Trophoblast cell (in vitro differentiated cells and primary cell): ENCODE data around the gene B9D1.

Experiments used
- DNase-seq, 2 donors: peaks; one replicate each; pipeline ENCODE4 v3.0.0-alpha.2; 2016
- H2AFZ ChIP-seq: 2 replicates; pipeline ENCODE4 v1.6.1; 2013; ENCODE audit warnings: low read length, moderate library complexity, mild to moderate bottlenecking; ENCODE audit not compliant: insufficient read depth, poor library complexity
- H2AK5ac ChIP-seq: 2 replicates; pipeline ENCODE4 v1.6.1; 2013; ENCODE audit warnings: mild to moderate bottlenecking, low read length
- H2BK120ac ChIP-seq: 2 replicates; pipeline ENCODE4 v1.6.1; 2013; ENCODE audit warnings: low read length, mild to moderate bottlenecking, moderate library complexity; ENCODE audit not compliant: insufficient read depth, poor library complexity
- H2BK12ac ChIP-seq: 2 replicates; pipeline ENCODE4 v1.6.1; 2013; ENCODE audit warnings: mild to moderate bottlenecking, low read length, moderate library complexity
- H2BK5ac ChIP-seq: 2 replicates; pipeline ENCODE4 v1.6.1; 2013; ENCODE audit warnings: low read length, low read depth, moderate library complexity, mild to moderate bottlenecking; ENCODE audit not compliant: poor library complexity
- H3K14ac ChIP-seq: 2 replicates; pipeline ENCODE4 v1.6.1; 2013; ENCODE audit warnings: mild to moderate bottlenecking, low read length
- H3K18ac ChIP-seq: 2 replicates; pipeline ENCODE4 v1.6.1; 2013; ENCODE audit warnings: mild to moderate bottlenecking, low read length
- H3K23ac ChIP-seq: 2 replicates; pipeline ENCODE4 v1.6.1; 2013; ENCODE audit warnings: low read length
- H3K27ac ChIP-seq: 2 replicates; pipeline ENCODE4 v1.5.1; 2013; ENCODE audit warnings: low read depth, mild to moderate bottlenecking, inconsistent platforms, low read length, moderate library complexity
- H3K27me3 ChIP-seq: 2 replicates; pipeline ENCODE4 v1.6.1; 2013; ENCODE audit warnings: inconsistent platforms, mild to moderate bottlenecking, low read length, moderate library complexity; ENCODE audit not compliant: insufficient read depth
- H3K36me3 ChIP-seq, 2 experiments: 1 replicate in 1 of 2; 2 replicates in 1 of 2; pipeline ENCODE4 v1.6.1; 2013; ENCODE audit warnings: low read length in 2 of 2, mild to moderate bottlenecking in 2 of 2, moderate library complexity in 1 of 2; ENCODE audit not compliant: insufficient read depth in 2 of 2, control insufficient read depth in 1 of 2
- H3K4ac ChIP-seq: 2 replicates; pipeline ENCODE4 v1.6.1; 2013; ENCODE audit warnings: low read depth, mild to moderate bottlenecking, low read length, moderate library complexity
- H3K4me1 ChIP-seq, 2 experiments: 1 replicate in 1 of 2; 2 replicates in 1 of 2; pipeline ENCODE4 v1.6.1; 2013; ENCODE audit warnings: low read length in 2 of 2, mild to moderate bottlenecking in 2 of 2, moderate library complexity in 1 of 2; ENCODE audit not compliant: insufficient read depth in 2 of 2, control insufficient read depth in 1 of 2
- H3K4me2 ChIP-seq: 2 replicates; pipeline ENCODE4 v1.6.1; 2013; ENCODE audit warnings: inconsistent platforms, mild to moderate bottlenecking, low read length, moderate library complexity
- H3K4me3 ChIP-seq: 2 replicates; pipeline ENCODE4 v1.5.1; 2013; ENCODE audit warnings: mild to moderate bottlenecking, low read depth, low read length, inconsistent platforms
- H3K79me1 ChIP-seq: one replicate; pipeline ENCODE4 v1.6.1; 2013; ENCODE audit warnings: low read length
- H3K79me2 ChIP-seq: 2 replicates; pipeline ENCODE4 v1.6.1; 2013; ENCODE audit warnings: low read length, mild to moderate bottlenecking; ENCODE audit not compliant: control insufficient read depth, insufficient read depth, poor library complexity
- H3K9ac ChIP-seq: 2 replicates; pipeline ENCODE4 v1.6.1; 2013; ENCODE audit warnings: mild to moderate bottlenecking, low read length
- H3K9me3 ChIP-seq: 2 replicates; pipeline ENCODE4 v1.6.1; 2013; ENCODE audit warnings: low read depth, mild to moderate bottlenecking, control low read depth, inconsistent platforms, low read length; ENCODE audit not compliant: insufficient read depth
- H4K12ac ChIP-seq: 2 replicates; pipeline ENCODE4 v1.6.1; 2013; ENCODE audit warnings: low read depth, mild to moderate bottlenecking, low read length, moderate library complexity
- H4K8ac ChIP-seq: 2 replicates; pipeline ENCODE4 v1.6.1; 2013; ENCODE audit warnings: low read depth, mild to moderate bottlenecking, low read length, moderate library complexity
- H4K91ac ChIP-seq: one replicate; pipeline ENCODE4 v1.6.1; 2013; ENCODE audit warnings: low read depth, mild to moderate bottlenecking, low read length, moderate library complexity
- WGBS: extraction: QIAGEN DNeasy Blood & Tissue Kit; methylation state at CpG from one replicate; pipeline ENCODE4 v1.1.7; 2013; ENCODE audit warnings: missing lambda C conversion rate; ENCODE audit not compliant: insufficient read length, insufficient coverage; ENCODE audit errors: extremely low coverage; 5-methylcytosine and 5-hydroxymethylcytosine counted together

The B9D1 gene

GRCh38 chr17:19360772-19361171 lies 1.8 kb downstream of the B9D1 start:
- Histone ChIP-seq H3K4me2 (no peak overlapping the region), H4K91ac (no peak overlapping the region)

DNA sequence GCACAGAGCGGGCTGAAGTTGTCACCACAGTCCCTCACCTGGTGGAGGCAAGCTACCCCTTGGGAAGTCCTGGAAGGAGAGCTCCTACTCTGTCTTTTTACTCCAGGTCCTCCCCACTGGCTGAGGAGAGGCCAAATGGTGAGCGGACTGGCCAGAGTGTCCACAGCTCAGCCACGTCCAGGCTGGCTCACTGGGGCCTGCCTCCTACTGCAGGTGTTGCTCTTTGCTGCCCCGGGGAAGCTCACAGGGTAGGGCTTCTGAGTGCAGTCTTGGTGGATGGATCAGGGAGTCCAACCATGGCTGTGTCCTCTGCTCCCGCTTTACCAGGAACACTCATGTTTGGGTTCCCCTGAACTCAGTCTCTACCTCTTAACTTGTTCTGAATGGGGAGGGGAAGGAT lies 2.7 kb downstream of the B9D1 start:
- DNase-seq, result no peak
- H2BK5ac ChIP-seq, result no peak overlapping the region
- no peak overlapping the region for H3K18ac ChIP-seq
- H3K36me3 ChIP-seq, result no peaks in the 10 kb centered on the region
- H3K23ac ChIP-seq, result no peak overlapping the region
- H3K4ac ChIP-seq, result no peak overlapping the region
- peaks cover 2% of the 10 kb centered on the region for H3K79me2 ChIP-seq
- no peak overlapping the region for H3K14ac ChIP-seq
- no peak overlapping the region for H4K8ac ChIP-seq
- no peak overlapping the region for H3K4me2 ChIP-seq
- H3K4me1 ChIP-seq, result peaks cover 4 to 6% of the 10 kb centered on the region in 2 experiments
- H4K91ac ChIP-seq, result no peak overlapping the region
- H3K27me3 ChIP-seq, result no peaks in the 10 kb centered on the region
- peaks cover 4% of the 10 kb centered on the region for H3K9me3 ChIP-seq
- H3K4me3 ChIP-seq, result no peak overlapping the region
- H3K27ac ChIP-seq, result no peak overlapping the region
- no peak overlapping the region for H4K12ac ChIP-seq
- no peak overlapping the region for H2AFZ ChIP-seq
- no peak overlapping the region for H3K9ac ChIP-seq
- no peak overlapping the region for H2AK5ac ChIP-seq
- no peak overlapping the region for H2BK120ac ChIP-seq
- no CpG with 5 or more reads among the region's 5 CpGs for WGBS
- H2BK12ac ChIP-seq, result no peak overlapping the region
- H3K79me1 ChIP-seq, result peaks cover 8% of the 10 kb centered on the region

More at GRCh38 chr17:19360772-19361171, 1.8 kb downstream of the B9D1 start:
- no peak overlapping the region for H4K12ac ChIP-seq
- peaks cover 4 to 6% of the 10 kb centered on the region in 2 experiments for H3K4me1 ChIP-seq
- no peak overlapping the region for H3K4me3 ChIP-seq
- H2BK5ac ChIP-seq, result no peak overlapping the region
- H3K9ac ChIP-seq, result no peak overlapping the region
- peaks cover 2% of the 10 kb centered on the region for H3K79me2 ChIP-seq
- H3K27ac ChIP-seq, result no peak overlapping the region
- H2BK12ac ChIP-seq, result no peak overlapping the region
- H3K4ac ChIP-seq, result no peak overlapping the region
- no CpG with 5 or more reads among the region's 8 CpGs for WGBS
- H3K9me3 ChIP-seq, result peaks cover 4% of the 10 kb centered on the region
- no peak overlapping the region for H3K18ac ChIP-seq
- H3K27me3 ChIP-seq, result no peaks in the 10 kb centered on the region
- no peak overlapping the region for H2AK5ac ChIP-seq
- H2BK120ac ChIP-seq, result no peak overlapping the region
- H3K36me3 ChIP-seq, result no peaks in the 10 kb centered on the region
- no peak overlapping the region for H3K23ac ChIP-seq
- no peak overlapping the region for H4K8ac ChIP-seq
- H2AFZ ChIP-seq, result no peak overlapping the region
- peaks cover 8% of the 10 kb centered on the region for H3K79me1 ChIP-seq
- no peak overlapping the region for H3K14ac ChIP-seq
- no peak for DNase-seq

DNA sequence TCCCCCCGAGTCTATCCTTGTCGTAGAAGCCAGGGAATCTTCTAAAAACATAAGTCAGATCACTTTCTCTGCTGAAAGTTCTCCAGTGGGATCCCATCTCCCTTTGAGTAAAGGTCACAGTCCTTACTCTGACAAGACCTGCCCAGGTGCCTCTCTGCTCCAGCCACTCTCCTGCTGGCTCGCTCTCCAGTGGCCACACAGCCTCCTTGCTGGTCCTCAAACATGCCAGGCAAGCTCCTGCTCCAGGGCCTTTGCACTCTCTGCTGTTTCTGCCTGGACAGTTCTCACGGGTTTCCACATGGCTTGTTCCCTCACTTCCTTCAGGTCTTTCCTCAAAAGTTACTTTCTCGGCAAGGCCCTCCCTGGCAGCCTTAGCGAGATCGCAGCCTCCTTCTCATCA lies 3.4 kb downstream of the B9D1 start:
- peaks cover 2% of the 10 kb centered on the region for H3K79me2 ChIP-seq
- no peak overlapping the region for H4K8ac ChIP-seq
- H3K9ac ChIP-seq, result no peak overlapping the region

GRCh38 chr17:19357761-19358160 lies 4.8 kb downstream of the B9D1 start:
- Histone ChIP-seq H3K9ac (no peak overlapping the region), H3K4ac (no peak overlapping the region), H3K9me3 (peaks cover 4% of the 10 kb centered on the region), H3K4me2 (no peak overlapping the region), H2BK120ac (no peak overlapping the region), H3K27ac (no peak overlapping the region), H2AFZ (no peak overlapping the region), H3K79me1 (peaks cover 7% of the 10 kb centered on the region), H3K23ac (no peak overlapping the region), H2BK12ac (no peak overlapping the region), H3K4me1 (peaks cover 4 to 6% of the 10 kb centered on the region in 2 experiments), H2AK5ac (no peak overlapping the region), H3K79me2 (peaks cover 2% of the 10 kb centered on the region), H4K8ac (no peak overlapping the region), H3K36me3 (no peaks in the 10 kb centered on the region), H3K18ac (no peak overlapping the region), H3K4me3 (no peak overlapping the region), H3K27me3 (no peaks in the 10 kb centered on the region), H2BK5ac (no peak overlapping the region), H3K14ac (no peak overlapping the region), H4K91ac (no peak overlapping the region), H4K12ac (no peak overlapping the region)
- DNase-seq, result no peak
- no CpG with 5 or more reads among the region's 7 CpGs for WGBS

More for the DNA sequence above, 3.4 kb downstream of the B9D1 start:
- Histone ChIP-seq H2BK120ac (no peak overlapping the region), H3K4me1 (peaks cover 4 to 6% of the 10 kb centered on the region in 2 experiments), H3K4me2 (no peak overlapping the region), H2BK5ac (no peak overlapping the region), H2BK12ac (no peak overlapping the region), H3K14ac (no peak overlapping the region), H3K9me3 (peaks cover 4% of the 10 kb centered on the region), H3K79me1 (peaks cover 8% of the 10 kb centered on the region), H3K36me3 (no peaks in the 10 kb centered on the region), H4K12ac (no peak overlapping the region), H3K4ac (no peak overlapping the region), H2AFZ (no peak overlapping the region), H3K27ac (no peak overlapping the region), H3K27me3 (no peaks in the 10 kb centered on the region), H3K4me3 (no peak overlapping the region), H3K23ac (no peak overlapping the region), H2AK5ac (no peak overlapping the region), H4K91ac (no peak overlapping the region), H3K18ac (no peak overlapping the region)
- DNase-seq, result no peak
- WGBS, result no CpG with 5 or more reads among the region's 7 CpGs
